HEK293 (cell line): ENCODE measurements around the gene SCN1A.

Experiments
- CTCF ChIA-PET: fragments of 350-600 bp; formaldehyde crosslinking; extraction: SDS; loops from one replicate; lab custom pipeline; 2021; ENCODE audit warnings: antibody characterized with exemption; lab: Yijun Ruan, JAX
- POLR2A ChIA-PET: fragments of 300-600 bp; formaldehyde crosslinking; extraction: SDS; loops from one replicate; lab custom pipeline; 2020; ENCODE audit warnings: antibody characterized with exemption, inconsistent platforms; lab: Yijun Ruan, JAX
- H3K27ac ChIP-seq: fragments of 200-500 bp; sonication (Bioruptor generic); 2 replicates; pipeline ENCODE4 v1.5.1; 2014; ENCODE audit warnings: low read depth, low read length, control low read depth, inconsistent platforms; ENCODE audit errors: extremely low read depth
- H3K36me3 ChIP-seq, 2 experiments: fragments of 200-500 bp in 1 of 2; sonication (Bioruptor generic) in 1 of 2; 1 replicate in 1 of 2; 2 replicates in 1 of 2; pipeline ENCODE4 v1.5.1; 2014 to 2017; ENCODE audit warnings: inconsistent platforms in 2 of 2, low read length in 2 of 2; ENCODE audit not compliant: control insufficient read depth in 2 of 2, insufficient read depth in 1 of 2
- H3K4me1 ChIP-seq: fragments of 200-500 bp; sonication (Bioruptor generic); 2 replicates; pipeline ENCODE4 v1.5.1; 2014; ENCODE audit warnings: mild to moderate bottlenecking, low read length, inconsistent platforms; ENCODE audit not compliant: control insufficient read depth, insufficient read depth
- H3K4me3 ChIP-seq: 2 replicates; pipeline ENCODE4 v1.5.1; 2011; ENCODE audit warnings: low read depth, mild to moderate bottlenecking, control low read depth, low read length, moderate library complexity
- H3K9me3 ChIP-seq: fragments of 200-500 bp; sonication (Bioruptor generic); 2 replicates; pipeline ENCODE4 v1.5.1; 2014; ENCODE audit warnings: low read depth, low read length, inconsistent platforms; ENCODE audit not compliant: control insufficient read depth, insufficient read depth
- FEZF1 ChIP-seq: fragments of 450-650 bp; formaldehyde crosslinking; IDR thresholded peaks from 2 replicates; pipeline ENCODE4 v1.5.1; 2016; ENCODE audit warnings: missing biosample characterization, missing genetic modification characterization
- INSM2 ChIP-seq: fragments of 450-650 bp; formaldehyde crosslinking; IDR thresholded peaks from 2 replicates; pipeline ENCODE4 v1.5.1; 2016; ENCODE audit warnings: missing biosample characterization, missing genetic modification characterization
- KLF8 ChIP-seq: fragments of 450-650 bp; formaldehyde crosslinking; IDR thresholded peaks from 2 replicates; pipeline ENCODE4 v1.5.1; 2016; ENCODE audit warnings: missing biosample characterization, missing genetic modification characterization
- PATZ1 ChIP-seq: fragments of 450-650 bp; formaldehyde crosslinking; IDR thresholded peaks from 2 replicates; pipeline ENCODE4 v1.5.1; 2016; ENCODE audit warnings: missing biosample characterization, missing genetic modification characterization
- PRDM1 ChIP-seq: fragments of 450-650 bp; formaldehyde crosslinking; IDR thresholded peaks from 2 replicates; pipeline ENCODE4; 2016; ENCODE audit warnings: missing biosample characterization, missing genetic modification characterization
- RBAK ChIP-seq: fragments of 450-650 bp; formaldehyde crosslinking; IDR thresholded peaks from 2 replicates; pipeline ENCODE4 v1.5.1; 2016; ENCODE audit warnings: missing biosample characterization, missing genetic modification characterization
- ZNF16 ChIP-seq: fragments of 450-650 bp; formaldehyde crosslinking; IDR thresholded peaks from 2 replicates; pipeline ENCODE4 v1.5.1; 2016; ENCODE audit warnings: low read depth, missing biosample characterization, missing genetic modification characterization
- ZNF175 ChIP-seq: fragments of 450-650 bp; formaldehyde crosslinking; IDR thresholded peaks from 2 replicates; pipeline ENCODE4 v1.5.1; 2016; ENCODE audit warnings: missing biosample characterization, missing genetic modification characterization
- ZNF248 ChIP-seq: fragments of 450-650 bp; formaldehyde crosslinking; IDR thresholded peaks from 2 replicates; pipeline ENCODE4 v1.5.1; 2017; ENCODE audit warnings: missing biosample characterization, missing genetic modification characterization
- ZNF280D ChIP-seq: fragments of 450-650 bp; formaldehyde crosslinking; IDR thresholded peaks from 2 replicates; pipeline ENCODE4 v1.5.1; 2016; ENCODE audit warnings: missing biosample characterization, missing genetic modification characterization
- ZNF311 ChIP-seq: fragments of 450-650 bp; formaldehyde crosslinking; IDR thresholded peaks from 2 replicates; pipeline ENCODE4 v1.5.1; 2017; ENCODE audit warnings: missing biosample characterization, missing genetic modification characterization, borderline replicate concordance
- ZNF362 ChIP-seq: fragments of 450-650 bp; formaldehyde crosslinking; IDR thresholded peaks from 2 replicates; pipeline ENCODE4 v1.5.1; 2016; ENCODE audit warnings: missing biosample characterization, missing genetic modification characterization
- ZNF37A ChIP-seq: fragments of 450-650 bp; IDR thresholded peaks from 2 replicates; pipeline ENCODE4 v1.5.1; 2018; ENCODE audit warnings: missing biosample characterization, missing genetic modification characterization
- ZNF398 ChIP-seq: fragments of 450-650 bp; formaldehyde crosslinking; IDR thresholded peaks from 2 replicates; pipeline ENCODE4 v1.5.1; 2017; ENCODE audit warnings: missing biosample characterization, missing genetic modification characterization
- ZNF654 ChIP-seq: fragments of 450-650 bp; formaldehyde crosslinking; IDR thresholded peaks from 2 replicates; pipeline ENCODE4 v1.5.1; 2016; ENCODE audit warnings: low read depth, missing biosample characterization, missing genetic modification characterization
- ZNF660 ChIP-seq: fragments of 450-650 bp; IDR thresholded peaks from 2 replicates; pipeline ENCODE4 v1.5.1; 2018; ENCODE audit warnings: missing biosample characterization, mild to moderate bottlenecking, missing genetic modification characterization
- ZNF768 ChIP-seq: fragments of 450-650 bp; formaldehyde crosslinking; IDR thresholded peaks from 2 replicates; pipeline ENCODE4 v1.5.1; 2018; ENCODE audit warnings: missing biosample characterization, mild to moderate bottlenecking, missing genetic modification characterization
- ZSCAN23 ChIP-seq: fragments of 450-650 bp; formaldehyde crosslinking; IDR thresholded peaks from 2 replicates; pipeline ENCODE4 v1.5.1; 2016; ENCODE audit warnings: missing biosample characterization, missing genetic modification characterization
- TF ChIP-seq, protein P1 (sequence below): fragments of 450-650 bp; formaldehyde crosslinking; IDR thresholded peaks from 2 replicates; pipeline ENCODE4 v1.5.1; 2016; ENCODE audit warnings: missing biosample characterization, missing genetic modification characterization
- TF ChIP-seq, protein P2 (sequence below): fragments of 450-650 bp; formaldehyde crosslinking; IDR thresholded peaks from 2 replicates; pipeline ENCODE4 v1.5.1; 2016; ENCODE audit warnings: missing biosample characterization, missing genetic modification characterization
- TF ChIP-seq, protein P3 (sequence below): fragments of 450-650 bp; formaldehyde crosslinking; IDR thresholded peaks from 2 replicates; pipeline ENCODE4 v1.5.1; 2016; ENCODE audit warnings: missing biosample characterization, missing genetic modification characterization

Gene SCN1A

GRCh38 chr2:166127217-166128155 lies at the start of gene SCN1A:
Gene SCN1A (minus strand): TSS chr2:166128020. CDS start chr2:166073621, 54,399 bp downstream.
- no peak within 1 kb of the TSS for H3K4me3 ChIP-seq
- CTCF ChIA-PET, result interaction anchor here (0.6 to 3.2 kb wide), 27 partner anchors 11 to 1111 kb away, joined by 3 to 32 read pairs (median 4); partner anchors contain the start of genes SCN2A and TTC21B
- no peak within 1 kb of the TSS for H3K27ac ChIP-seq
- H3K4me1 ChIP-seq, result no peaks in the 10 kb centered on the region
- no peaks in the 10 kb centered on the region for H3K36me3 ChIP-seq
- H3K9me3 ChIP-seq, result no peaks in the 10 kb centered on the region
- POLR2A ChIA-PET, result interaction anchor here (0.6 kb wide), 2 partner anchors 71 to 174 kb away, joined by 3 to 4 read pairs; partner anchors contain the start of gene TTC21B
- TF ChIP-seq ZNF311 (no peak), ZNF362 (tag by site-specific recombination) (peak; percentile 96), ZNF16 (tag by site-specific recombination) (no peak), KLF8 (tag by site-specific recombination) (no peak), PATZ1 (no peak), ZSCAN23 (tag by site-specific recombination) (no peak), ZNF654 (tag by site-specific recombination) (peak; percentile 97), FEZF1 (tag by site-specific recombination) (no peak), ZNF280D (tag by site-specific recombination) (no peak), ZNF37A (tag by site-specific recombination) (no peak), INSM2 (tag by site-specific recombination) (no peak), ZNF398 (tag by site-specific recombination) (no peak), ZNF768 (tag by site-specific recombination) (no peak), PRDM1 (tag by site-specific recombination) (peak; percentile 62; the same call in 1 of the 2 replicates), ZNF248 (tag by site-specific recombination) (no peak), ZNF660 (no peak), RBAK (tag by site-specific recombination) (no peak), ZNF175 (tag by site-specific recombination) (no peak)
- TF ChIP-seq, protein P1, sequence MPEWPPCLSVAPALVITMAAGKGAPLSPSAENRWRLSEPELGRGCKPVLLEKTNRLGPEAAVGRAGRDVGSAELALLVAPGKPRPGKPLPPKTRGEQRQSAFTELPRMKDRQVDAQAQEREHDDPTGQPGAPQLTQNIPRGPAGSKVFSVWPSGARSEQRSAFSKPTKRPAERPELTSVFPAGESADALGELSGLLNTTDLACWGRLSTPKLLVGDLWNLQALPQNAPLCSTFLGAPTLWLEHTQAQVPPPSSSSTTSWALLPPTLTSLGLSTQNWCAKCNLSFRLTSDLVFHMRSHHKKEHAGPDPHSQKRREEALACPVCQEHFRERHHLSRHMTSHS (tag by site-specific recombination), result no peak
- TF ChIP-seq, protein P2, sequence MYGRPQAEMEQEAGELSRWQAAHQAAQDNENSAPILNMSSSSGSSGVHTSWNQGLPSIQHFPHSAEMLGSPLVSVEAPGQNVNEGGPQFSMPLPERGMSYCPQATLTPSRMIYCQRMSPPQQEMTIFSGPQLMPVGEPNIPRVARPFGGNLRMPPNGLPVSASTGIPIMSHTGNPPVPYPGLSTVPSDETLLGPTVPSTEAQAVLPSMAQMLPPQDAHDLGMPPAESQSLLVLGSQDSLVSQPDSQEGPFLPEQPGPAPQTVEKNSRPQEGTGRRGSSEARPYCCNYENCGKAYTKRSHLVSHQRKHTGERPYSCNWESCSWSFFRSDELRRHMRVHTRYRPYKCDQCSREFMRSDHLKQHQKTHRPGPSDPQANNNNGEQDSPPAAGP (tag by site-specific recombination), result no peak
- TF ChIP-seq, protein P3, sequence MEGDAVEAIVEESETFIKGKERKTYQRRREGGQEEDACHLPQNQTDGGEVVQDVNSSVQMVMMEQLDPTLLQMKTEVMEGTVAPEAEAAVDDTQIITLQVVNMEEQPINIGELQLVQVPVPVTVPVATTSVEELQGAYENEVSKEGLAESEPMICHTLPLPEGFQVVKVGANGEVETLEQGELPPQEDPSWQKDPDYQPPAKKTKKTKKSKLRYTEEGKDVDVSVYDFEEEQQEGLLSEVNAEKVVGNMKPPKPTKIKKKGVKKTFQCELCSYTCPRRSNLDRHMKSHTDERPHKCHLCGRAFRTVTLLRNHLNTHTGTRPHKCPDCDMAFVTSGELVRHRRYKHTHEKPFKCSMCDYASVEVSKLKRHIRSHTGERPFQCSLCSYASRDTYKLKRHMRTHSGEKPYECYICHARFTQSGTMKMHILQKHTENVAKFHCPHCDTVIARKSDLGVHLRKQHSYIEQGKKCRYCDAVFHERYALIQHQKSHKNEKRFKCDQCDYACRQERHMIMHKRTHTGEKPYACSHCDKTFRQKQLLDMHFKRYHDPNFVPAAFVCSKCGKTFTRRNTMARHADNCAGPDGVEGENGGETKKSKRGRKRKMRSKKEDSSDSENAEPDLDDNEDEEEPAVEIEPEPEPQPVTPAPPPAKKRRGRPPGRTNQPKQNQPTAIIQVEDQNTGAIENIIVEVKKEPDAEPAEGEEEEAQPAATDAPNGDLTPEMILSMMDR (tag by site-specific recombination), result peak; percentile 80
